ENCODE measurements around the gene STK31.

GRCh38 chr7:23687011-23687410 lies 23.0 kb upstream of the STK31 start:
- no peak for TF ChIP-seq POLR2AphosphoS5 (IDR thresholded peaks at IDR 0.05; ENCODE audit: insufficient read depth, low read depth, low read length)
- TF ChIP-seq GATA2 (IDR thresholded peaks at IDR 0.05; ENCODE audit: insufficient read depth, insufficient read length, low read depth, low read length), result no peak
- TF ChIP-seq POLR2A (IDR thresholded peaks at IDR 0.05; ENCODE audit: low read depth, low read length), result no peak
- no peak for TF ChIP-seq MYC (IDR thresholded peaks at IDR 0.05; ENCODE audit: low read depth, low read length)
- no peak for TF ChIP-seq CTCF (IDR thresholded peaks at IDR 0.05; ENCODE audit: extremely low read depth in 1 of 2, insufficient read depth in 1 of 2, low read depth in 1 of 2, low read length in 2 of 2)
- no peak for TF ChIP-seq EZH2 (IDR thresholded peaks at IDR 0.05; ENCODE audit: borderline replicate concordance, low read depth, low read length, severe bottlenecking)
- no peak for TF ChIP-seq JUN (IDR thresholded peaks at IDR 0.05; ENCODE audit: borderline replicate concordance, insufficient read depth, insufficient read length, low read depth)
